ENCODE results near the gene FOXP1.

DNA sequence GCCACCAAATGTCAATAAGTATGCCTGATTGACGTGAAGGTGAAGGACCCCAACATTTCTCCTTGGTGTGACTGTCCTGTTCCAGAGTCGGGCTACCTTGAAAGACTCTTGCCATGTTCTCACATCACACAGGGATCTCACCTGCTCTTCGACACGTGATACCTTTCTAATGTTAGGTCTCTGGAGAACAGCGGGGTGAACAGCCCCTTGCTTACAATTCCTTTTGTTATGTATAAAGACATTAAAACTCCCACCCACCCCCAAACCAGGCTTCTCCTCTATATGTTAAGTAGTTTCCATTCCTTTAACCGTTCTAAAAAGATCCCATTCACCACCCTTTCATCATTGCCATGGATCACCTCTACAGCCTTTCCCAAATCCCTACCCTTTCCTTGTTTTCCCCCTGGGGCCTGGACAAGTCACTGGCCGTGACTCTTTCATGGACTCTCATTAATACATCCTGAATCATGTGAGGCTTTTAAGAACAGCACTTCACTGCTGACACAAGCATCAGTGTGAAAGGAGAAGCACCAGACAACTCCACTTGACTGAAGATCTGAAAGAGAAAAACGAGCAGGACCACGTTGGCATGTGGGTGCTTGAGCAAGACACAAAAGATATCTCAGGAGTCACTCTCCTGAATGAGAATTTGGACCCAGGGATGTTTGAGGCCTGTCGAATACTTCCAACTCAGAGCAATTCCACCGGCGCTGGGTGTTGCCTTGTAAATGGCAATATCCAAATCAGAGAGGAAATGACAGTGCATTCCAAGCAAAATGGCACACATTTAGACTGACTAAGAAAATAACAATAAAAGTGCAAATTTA lies 115.0 kb downstream of the FOXP1 start:
- TF ChIP-seq POLR2A (IDR thresholded peaks at IDR 0.05) (no peak), EP300 (IDR thresholded peaks at IDR 0.05) (no peak), POLR2AphosphoS5 (IDR thresholded peaks at IDR 0.05) (no peak)
- TF ChIP-seq, protein P1, sequence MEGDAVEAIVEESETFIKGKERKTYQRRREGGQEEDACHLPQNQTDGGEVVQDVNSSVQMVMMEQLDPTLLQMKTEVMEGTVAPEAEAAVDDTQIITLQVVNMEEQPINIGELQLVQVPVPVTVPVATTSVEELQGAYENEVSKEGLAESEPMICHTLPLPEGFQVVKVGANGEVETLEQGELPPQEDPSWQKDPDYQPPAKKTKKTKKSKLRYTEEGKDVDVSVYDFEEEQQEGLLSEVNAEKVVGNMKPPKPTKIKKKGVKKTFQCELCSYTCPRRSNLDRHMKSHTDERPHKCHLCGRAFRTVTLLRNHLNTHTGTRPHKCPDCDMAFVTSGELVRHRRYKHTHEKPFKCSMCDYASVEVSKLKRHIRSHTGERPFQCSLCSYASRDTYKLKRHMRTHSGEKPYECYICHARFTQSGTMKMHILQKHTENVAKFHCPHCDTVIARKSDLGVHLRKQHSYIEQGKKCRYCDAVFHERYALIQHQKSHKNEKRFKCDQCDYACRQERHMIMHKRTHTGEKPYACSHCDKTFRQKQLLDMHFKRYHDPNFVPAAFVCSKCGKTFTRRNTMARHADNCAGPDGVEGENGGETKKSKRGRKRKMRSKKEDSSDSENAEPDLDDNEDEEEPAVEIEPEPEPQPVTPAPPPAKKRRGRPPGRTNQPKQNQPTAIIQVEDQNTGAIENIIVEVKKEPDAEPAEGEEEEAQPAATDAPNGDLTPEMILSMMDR (IDR thresholded peaks at IDR 0.05) = no peak
